Prostate gland (tissue), 2 donors: ENCODE data around the gene SPRED2. TPM values are rescaled to one million over a fixed set of nuclear protein-coding genes. Genes with fewer than 3 reads are reported as not detected.

Experiments
- DNase-seq: peaks from one replicate; pipeline ENCODE4 v3.0.0-alpha.2; 2019; ENCODE audit warnings: low spot score
- H3K27ac ChIP-seq, 2 donors: fragments of 200-600 bp; sonication (generic); 2 replicates each; pipeline ENCODE4 v1.5.1; 2017 to 2019
- H3K27me3 ChIP-seq: fragments of 200-600 bp; sonication (generic); replicated peaks from 2 replicates; pipeline ENCODE4 v1.5.1; 2019; ENCODE audit not compliant: insufficient read depth
- H3K36me3 ChIP-seq, 2 donors: fragments of 200-600 bp; sonication (generic); 1 replicate in 1 of 2; 2 replicates in 1 of 2; pipeline versions ENCODE4 v1.5.1 to v1.8.1; 2017 to 2019
- H3K4me1 ChIP-seq: fragments of 200-600 bp; sonication (generic); replicated peaks from 2 replicates; pipeline ENCODE4 v1.5.1; 2019
- H3K4me3 ChIP-seq, 2 donors: fragments of 200-600 bp; sonication (generic); 2 replicates each; pipeline ENCODE4 v1.5.1; 2017 to 2019
- H3K9me3 ChIP-seq: fragments of 200-600 bp; sonication (generic); 2 replicates; pipeline ENCODE4 v1.5.1; 2017
- POLR2A ChIP-seq: fragments of 450-650 bp; IDR thresholded peaks from one replicate; pipeline ENCODE4 v1.6.1; 2016; ENCODE audit warnings: antibody characterized with exemption, mild to moderate bottlenecking
- POLR2AphosphoS5 ChIP-seq: sonication (generic); formaldehyde crosslinking; IDR thresholded peaks from one replicate; pipeline ENCODE4 v1.6.1; 2017; ENCODE audit warnings: antibody characterized with exemption
- WGBS: methylation state at CpG from one replicate; pipeline ENCODE4 v1.1.5; 2018; 5-methylcytosine and 5-hydroxymethylcytosine counted together
- intact Hi-C: fragments of 100-400 bp; cut with DNase I; formaldehyde crosslinking; loops from one replicate; pipeline ENCODE4 v1.14.2; 2022
- total RNA-seq, 2 donors: library from RNA; depleted of rRNA; stranded (reverse); fragments of >200 nt; gene quantifications; one replicate each; pipeline ENCODE4 v1.1.0, GENCODE V29; 2016
- TF ChIP-seq, protein P1 (sequence below), 4 experiments: fragments of 200-600 bp in 2 of 4; fragments of 450-650 bp in 2 of 4; sonication (generic) in 2 of 4; IDR thresholded peaks; 1 replicate in 3 of 4; 2 replicates in 1 of 4; pipeline ENCODE4 v1.5.1; 2016 to 2019; ENCODE audit warnings: antibody characterized with exemption in 4 of 4, mild to moderate bottlenecking in 2 of 4, moderate library complexity in 2 of 4

The SPRED2 gene
- total RNA-seq, 2 donors from 2014 or later = 23.7 to 27.1 TPM

DNA sequence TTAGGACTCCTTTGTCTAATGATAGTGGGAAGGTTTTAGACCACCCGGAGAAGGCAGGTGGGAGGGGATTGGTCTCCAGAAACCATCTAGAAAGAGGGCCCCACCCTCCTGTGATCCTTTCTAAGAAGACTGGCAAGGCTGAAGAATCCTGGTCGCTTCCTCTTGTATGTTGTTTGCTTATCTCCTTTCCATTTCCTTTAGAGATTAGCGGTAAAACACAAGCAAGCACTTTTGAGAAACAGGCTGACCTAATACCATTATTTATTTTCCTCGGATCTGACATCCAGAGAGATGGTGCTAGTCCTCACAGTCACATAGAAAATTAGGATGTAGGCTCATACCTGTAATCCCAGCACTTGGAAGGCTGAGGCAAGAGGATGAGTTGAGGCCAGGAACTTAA, 45.2 kb upstream of the SPRED2 start:
- Histone ChIP-seq H3K27ac (no peak overlapping the region), H3K36me3 (no peaks in the 10 kb centered on the region), H3K4me1 (no peaks in the 10 kb centered on the region), H3K27me3 (no peaks in the 10 kb centered on the region), H3K4me3 (no peak overlapping the region), H3K9me3 (no peaks in the 10 kb centered on the region)
- WGBS = 69% methylated on average over 4 of the region's 4 CpGs
- intact Hi-C loops = no loop called here
- DNase-seq = no peak
- TF ChIP-seq, protein P1, sequence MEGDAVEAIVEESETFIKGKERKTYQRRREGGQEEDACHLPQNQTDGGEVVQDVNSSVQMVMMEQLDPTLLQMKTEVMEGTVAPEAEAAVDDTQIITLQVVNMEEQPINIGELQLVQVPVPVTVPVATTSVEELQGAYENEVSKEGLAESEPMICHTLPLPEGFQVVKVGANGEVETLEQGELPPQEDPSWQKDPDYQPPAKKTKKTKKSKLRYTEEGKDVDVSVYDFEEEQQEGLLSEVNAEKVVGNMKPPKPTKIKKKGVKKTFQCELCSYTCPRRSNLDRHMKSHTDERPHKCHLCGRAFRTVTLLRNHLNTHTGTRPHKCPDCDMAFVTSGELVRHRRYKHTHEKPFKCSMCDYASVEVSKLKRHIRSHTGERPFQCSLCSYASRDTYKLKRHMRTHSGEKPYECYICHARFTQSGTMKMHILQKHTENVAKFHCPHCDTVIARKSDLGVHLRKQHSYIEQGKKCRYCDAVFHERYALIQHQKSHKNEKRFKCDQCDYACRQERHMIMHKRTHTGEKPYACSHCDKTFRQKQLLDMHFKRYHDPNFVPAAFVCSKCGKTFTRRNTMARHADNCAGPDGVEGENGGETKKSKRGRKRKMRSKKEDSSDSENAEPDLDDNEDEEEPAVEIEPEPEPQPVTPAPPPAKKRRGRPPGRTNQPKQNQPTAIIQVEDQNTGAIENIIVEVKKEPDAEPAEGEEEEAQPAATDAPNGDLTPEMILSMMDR (IDR thresholded peaks at IDR 0.05) = no peak
- TF ChIP-seq POLR2AphosphoS5 (no peak), POLR2A (no peak)

- Histone ChIP-seq H3K4me3 (no peak overlapping the region), H3K4me1 (no peaks in the 10 kb centered on the region), H3K27me3 (no peaks in the 10 kb centered on the region), H3K27ac (no peak overlapping the region), H3K36me3 (no peaks in the 10 kb centered on the region), H3K9me3 (no peaks in the 10 kb centered on the region)
- TF ChIP-seq POLR2AphosphoS5 (no peak), POLR2A (no peak)
- TF ChIP-seq, protein P1 (IDR thresholded peaks at IDR 0.05) = no peak
- intact Hi-C loops = no loop called here
- over 99% methylated on average over 9 of the region's 9 CpGs for WGBS
- no peak for DNase-seq
Measured at GRCh38 chr2:65476778-65477177, 44.4 kb upstream of the SPRED2 start.

DNA sequence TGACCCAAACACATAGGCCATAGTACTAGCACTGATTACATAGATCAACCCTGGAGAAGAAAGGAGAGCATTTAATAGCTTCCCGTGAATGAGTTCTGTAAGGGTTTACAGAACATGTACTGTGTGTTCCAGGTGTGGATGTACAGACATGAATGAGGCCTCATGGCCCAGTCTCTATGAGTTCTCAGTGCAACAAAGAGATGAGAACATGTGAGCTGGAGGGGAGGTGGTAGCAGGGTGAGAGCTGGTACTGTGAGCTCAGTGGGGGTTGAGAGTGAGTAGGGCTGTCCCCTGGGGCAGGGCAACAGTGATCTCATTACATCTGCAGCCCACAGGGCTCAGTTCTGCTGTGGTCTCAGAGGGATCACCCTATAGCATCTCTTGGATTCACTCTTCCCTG, 42.6 kb upstream of the SPRED2 start:
- no peaks in the 10 kb centered on the region for H3K4me1 ChIP-seq
- H3K27ac ChIP-seq = no peak overlapping the region
- TF ChIP-seq POLR2AphosphoS5 (no peak), POLR2A (no peak)
- TF ChIP-seq, protein P1 (IDR thresholded peaks at IDR 0.05) = no peak
- H3K36me3 ChIP-seq = no peaks in the 10 kb centered on the region
- no peak for DNase-seq
- no peak overlapping the region for H3K4me3 ChIP-seq
- H3K9me3 ChIP-seq = no peaks in the 10 kb centered on the region
- H3K27me3 ChIP-seq = no peaks in the 10 kb centered on the region
- 52% methylated on average over 1 of the region's 1 CpG for WGBS
- intact Hi-C loops = no loop called here

GRCh38 chr2:65473045-65473444, 40.6 kb upstream of the SPRED2 start:
- Histone ChIP-seq H3K36me3 (no peaks in the 10 kb centered on the region), H3K27ac (no peak overlapping the region), H3K9me3 (no peaks in the 10 kb centered on the region), H3K4me3 (no peak overlapping the region), H3K27me3 (no peaks in the 10 kb centered on the region), H3K4me1 (no peaks in the 10 kb centered on the region)
- WGBS = 89% methylated on average over 1 of the region's 1 CpG
- intact Hi-C loops = no loop called here
- no peak for DNase-seq
- TF ChIP-seq, protein P1 (IDR thresholded peaks at IDR 0.05) = no peak
- TF ChIP-seq POLR2A (no peak), POLR2AphosphoS5 (no peak)

DNA sequence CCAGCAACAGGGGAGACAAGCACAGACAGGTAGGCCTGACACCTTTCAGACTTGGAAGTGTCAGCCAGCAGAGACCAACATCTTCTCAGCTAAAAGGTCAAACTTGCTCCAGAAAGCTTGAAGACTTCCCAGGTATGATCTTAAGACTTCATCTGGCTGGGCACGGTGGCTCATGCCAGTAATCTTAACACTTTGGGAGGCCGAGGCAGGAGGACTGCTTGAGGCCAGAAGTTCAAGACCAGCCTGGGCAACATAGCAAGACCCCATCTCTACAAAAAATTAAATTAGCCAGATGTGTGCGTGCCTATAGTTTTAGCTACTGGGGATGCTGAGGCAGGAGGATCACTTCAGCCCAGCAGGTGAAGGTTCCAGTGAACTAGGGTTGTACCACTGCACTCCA, 39.0 kb upstream of the SPRED2 start:
- Histone ChIP-seq H3K27ac (no peak overlapping the region), H3K4me1 (no peaks in the 10 kb centered on the region), H3K4me3 (no peak overlapping the region), H3K27me3 (no peaks in the 10 kb centered on the region), H3K9me3 (no peaks in the 10 kb centered on the region), H3K36me3 (no peaks in the 10 kb centered on the region)
- DNase-seq = no peak
- intact Hi-C loops = no loop called here
- WGBS = 93% methylated on average over 3 of the region's 3 CpGs
- TF ChIP-seq POLR2A (no peak), POLR2AphosphoS5 (no peak)
- TF ChIP-seq, protein P1 (IDR thresholded peaks at IDR 0.05) = no peak
